Peyer's patch (tissue), 4 donors: ENCODE results near the gene AARS2.

Source experiments
- POLR2A ChIP-seq, 2 donors: fragments of 450-650 bp; IDR thresholded peaks; one replicate each; pipeline ENCODE4 v1.5.1; 2017; ENCODE audit warnings: antibody characterized with exemption in 2 of 2, mild to moderate bottlenecking in 2 of 2, moderate library complexity in 2 of 2
- TF ChIP-seq, protein P1 (sequence below), 6 experiments: fragments of 450-650 bp in 4 of 6; fragments of 200-600 bp in 2 of 6; sonication (generic) in 1 of 6; IDR thresholded peaks; one replicate each; pipeline ENCODE4 v1.5.1; 2017 to 2019; ENCODE audit warnings: antibody characterized with exemption in 6 of 6, mild to moderate bottlenecking in 3 of 6, moderate library complexity in 1 of 6

DNA sequence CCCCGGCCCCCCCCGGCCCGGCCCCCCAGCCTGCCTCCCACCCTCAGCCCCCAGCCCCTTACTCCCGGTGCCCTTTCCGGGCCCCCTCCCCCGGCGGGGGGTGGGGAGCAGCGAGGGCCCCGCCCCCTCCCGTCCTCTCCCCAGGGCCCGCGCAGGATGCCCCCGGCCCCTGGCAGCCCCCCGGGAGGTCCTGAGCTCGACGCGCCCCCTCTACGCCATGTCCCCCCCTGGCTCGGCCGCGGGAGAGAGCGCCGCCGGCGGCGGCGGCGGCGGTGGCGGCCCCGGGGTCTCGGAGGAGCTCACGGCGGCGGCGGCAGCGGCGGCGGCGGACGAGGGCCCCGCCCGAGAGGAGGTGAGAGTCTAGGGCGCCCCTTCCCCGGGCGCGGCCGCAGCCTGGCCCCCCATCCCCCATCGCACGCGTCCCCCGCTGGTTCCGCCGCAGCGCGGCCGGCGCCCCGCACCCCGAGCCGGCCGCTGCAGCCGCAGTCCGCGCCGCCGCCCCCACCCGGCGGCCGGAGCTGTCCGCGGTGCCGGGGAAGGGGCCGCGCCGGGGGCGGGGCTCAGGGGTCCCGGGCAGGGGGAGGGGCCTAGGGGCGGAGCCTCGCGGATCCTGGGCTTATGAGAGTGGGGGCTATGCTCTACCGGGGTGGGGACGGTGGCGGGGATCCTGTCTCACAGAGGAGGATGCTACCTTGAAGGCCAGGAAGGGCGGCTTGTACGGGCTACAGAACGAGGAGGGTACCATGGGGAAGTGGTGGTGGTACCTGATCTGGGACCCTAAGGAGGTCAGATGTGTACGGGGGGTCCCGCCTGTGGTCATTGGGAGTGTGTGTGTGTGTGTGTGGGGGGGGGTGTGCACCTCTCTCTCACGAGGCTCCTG is 42.4 kb downstream of the AARS2 start:
- TF ChIP-seq POLR2A (IDR thresholded peaks at IDR 0.05) = no peak
- TF ChIP-seq, protein P1, sequence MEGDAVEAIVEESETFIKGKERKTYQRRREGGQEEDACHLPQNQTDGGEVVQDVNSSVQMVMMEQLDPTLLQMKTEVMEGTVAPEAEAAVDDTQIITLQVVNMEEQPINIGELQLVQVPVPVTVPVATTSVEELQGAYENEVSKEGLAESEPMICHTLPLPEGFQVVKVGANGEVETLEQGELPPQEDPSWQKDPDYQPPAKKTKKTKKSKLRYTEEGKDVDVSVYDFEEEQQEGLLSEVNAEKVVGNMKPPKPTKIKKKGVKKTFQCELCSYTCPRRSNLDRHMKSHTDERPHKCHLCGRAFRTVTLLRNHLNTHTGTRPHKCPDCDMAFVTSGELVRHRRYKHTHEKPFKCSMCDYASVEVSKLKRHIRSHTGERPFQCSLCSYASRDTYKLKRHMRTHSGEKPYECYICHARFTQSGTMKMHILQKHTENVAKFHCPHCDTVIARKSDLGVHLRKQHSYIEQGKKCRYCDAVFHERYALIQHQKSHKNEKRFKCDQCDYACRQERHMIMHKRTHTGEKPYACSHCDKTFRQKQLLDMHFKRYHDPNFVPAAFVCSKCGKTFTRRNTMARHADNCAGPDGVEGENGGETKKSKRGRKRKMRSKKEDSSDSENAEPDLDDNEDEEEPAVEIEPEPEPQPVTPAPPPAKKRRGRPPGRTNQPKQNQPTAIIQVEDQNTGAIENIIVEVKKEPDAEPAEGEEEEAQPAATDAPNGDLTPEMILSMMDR (IDR thresholded peaks at IDR 0.05) = no peak
